H9 (cell line): ENCODE results near the gene POLG2. TPM values are rescaled to one million over a fixed set of nuclear protein-coding genes. Genes with fewer than 3 reads are reported as not detected.

Experiments
- DNase-seq: peaks from one replicate; pipeline ENCODE4 v3.0.0-alpha.2; 2017
- H2AFZ ChIP-seq: one replicate; pipeline ENCODE4 v1.6.1; 2013; ENCODE audit warnings: mild to moderate bottlenecking, low read length, control low read depth, moderate library complexity
- H2AK5ac ChIP-seq: 2 replicates; pipeline ENCODE4 v1.6.1; 2013; ENCODE audit warnings: low read length, control low read depth, mixed read lengths; ENCODE audit not compliant: insufficient read length
- H2BK120ac ChIP-seq: one replicate; pipeline ENCODE4 v1.6.1; 2013; ENCODE audit warnings: low read depth, mild to moderate bottlenecking, low read length, control low read depth, inconsistent platforms; ENCODE audit not compliant: poor library complexity, severe bottlenecking
- H2BK12ac ChIP-seq: 2 replicates; pipeline ENCODE4 v1.6.1; 2013; ENCODE audit warnings: low read length, control low read depth, mixed read lengths, low read depth; ENCODE audit not compliant: insufficient read length
- H2BK15ac ChIP-seq: 2 replicates; pipeline ENCODE4 v1.6.1; 2013; ENCODE audit warnings: low read depth, low read length, control low read depth
- H2BK20ac ChIP-seq: one replicate; pipeline ENCODE4 v1.6.1; 2013; ENCODE audit warnings: low read depth, mild to moderate bottlenecking, low read length, control low read depth, inconsistent platforms; ENCODE audit not compliant: poor library complexity, severe bottlenecking
- H2BK5ac ChIP-seq: 2 replicates; pipeline ENCODE4 v1.6.1; 2013; ENCODE audit warnings: low read length, control low read depth, mixed read lengths; ENCODE audit not compliant: insufficient read length
- H3K14ac ChIP-seq: 2 replicates; pipeline ENCODE4 v1.6.1; 2013; ENCODE audit warnings: low read length, control low read depth; ENCODE audit not compliant: insufficient read depth
- H3K18ac ChIP-seq: 2 replicates; pipeline ENCODE4 v1.6.1; 2013; ENCODE audit warnings: low read depth, mild to moderate bottlenecking, mixed read lengths, low read length, control low read depth; ENCODE audit not compliant: insufficient read length
- H3K23ac ChIP-seq: 2 replicates; pipeline ENCODE4 v1.6.1; 2013; ENCODE audit warnings: low read length, control low read depth, mixed read lengths, low read depth; ENCODE audit not compliant: insufficient read length
- H3K23me2 ChIP-seq: 2 replicates; pipeline ENCODE4 v1.6.1; 2013; ENCODE audit warnings: low read depth, mild to moderate bottlenecking, mixed read lengths, low read length, control low read depth; ENCODE audit not compliant: insufficient read length, poor library complexity, severe bottlenecking
- H3K27ac ChIP-seq: 2 replicates; pipeline ENCODE4 v1.5.1; 2013; ENCODE audit warnings: low read length, control low read depth, mixed read lengths, low read depth; ENCODE audit not compliant: insufficient read length
- H3K27me3 ChIP-seq: 2 replicates; pipeline ENCODE4 v1.6.1; 2013; ENCODE audit warnings: low read length, control low read depth, inconsistent platforms; ENCODE audit not compliant: insufficient read depth
- H3K4ac ChIP-seq: 2 replicates; pipeline ENCODE4 v1.6.1; 2013; ENCODE audit warnings: low read depth, mild to moderate bottlenecking, control low read depth, inconsistent platforms, low read length, moderate library complexity
- H3K4me1 ChIP-seq: 2 replicates; pipeline ENCODE4 v1.6.1; 2013; ENCODE audit warnings: low read length, control low read depth, inconsistent platforms; ENCODE audit not compliant: insufficient read depth
- H3K4me2 ChIP-seq: 2 replicates; pipeline ENCODE4 v1.6.1; 2013; ENCODE audit warnings: low read length, control low read depth, mixed read lengths; ENCODE audit not compliant: insufficient read length, insufficient read depth
- H3K56ac ChIP-seq: 2 replicates; pipeline ENCODE4 v1.6.1; 2013; ENCODE audit warnings: low read depth, mild to moderate bottlenecking, mixed read lengths, low read length, control low read depth; ENCODE audit not compliant: insufficient read length
- H3K79me1 ChIP-seq: 2 replicates; pipeline ENCODE4 v1.6.1; 2013; ENCODE audit warnings: low read depth, mild to moderate bottlenecking, moderate library complexity, low read length, control low read depth, inconsistent platforms; ENCODE audit not compliant: insufficient read depth, poor library complexity, severe bottlenecking
- H3K79me2 ChIP-seq: 2 replicates; pipeline ENCODE4 v1.6.1; 2013; ENCODE audit warnings: low read length, control low read depth, inconsistent platforms; ENCODE audit not compliant: insufficient read depth
- H3K9ac ChIP-seq: 2 replicates; pipeline ENCODE4 v1.6.1; 2013; ENCODE audit warnings: low read length, control low read depth, mixed read lengths; ENCODE audit not compliant: insufficient read length; ENCODE audit errors: extremely low read depth
- H3K9me3 ChIP-seq: one replicate; pipeline ENCODE4 v1.6.1; 2013; ENCODE audit warnings: low read depth, low read length, inconsistent platforms; ENCODE audit not compliant: control insufficient read depth
- H3T11ph ChIP-seq: one replicate; pipeline ENCODE4 v1.6.1; 2013; ENCODE audit warnings: mild to moderate bottlenecking, low read length, control low read depth, inconsistent platforms
- H4K20me1 ChIP-seq: one replicate; pipeline ENCODE4 v1.6.1; 2013; ENCODE audit not compliant: control insufficient read depth, insufficient read length, insufficient read depth
- H4K5ac ChIP-seq: 2 replicates; pipeline ENCODE4 v1.6.1; 2013; ENCODE audit warnings: low read depth, mild to moderate bottlenecking, mixed read lengths, low read length, control low read depth; ENCODE audit not compliant: insufficient read length
- H4K8ac ChIP-seq: replicated peaks from 2 replicates; pipeline ENCODE4 v1.6.1; 2013; ENCODE audit warnings: low read length, control low read depth, mixed read lengths, low read depth; ENCODE audit not compliant: insufficient read length
- H4K91ac ChIP-seq: 2 replicates; pipeline ENCODE4 v1.6.1; 2013; ENCODE audit warnings: low read depth, mild to moderate bottlenecking, moderate library complexity, mixed read lengths, low read length, control low read depth; ENCODE audit not compliant: insufficient read length
- H3K27ac Mint-ChIP-seq, 3 experiments: 2 replicates in 2 of 3; 3 replicates in 1 of 3; pipeline ENCODE4 v1.8.0; 2020 to 2021; ENCODE audit warnings: mixed read lengths in 3 of 3, mild to moderate bottlenecking in 1 of 3, moderate library complexity in 1 of 3
- H3K27me3 Mint-ChIP-seq: 2 replicates; pipeline ENCODE4 v1.8.0; 2021; ENCODE audit warnings: low read depth, mild to moderate bottlenecking, moderate library complexity, mixed read lengths
- H3K36me3 Mint-ChIP-seq, 3 experiments: 2 replicates in 2 of 3; 3 replicates in 1 of 3; pipeline ENCODE4 v1.8.0; 2020 to 2021; ENCODE audit warnings: low read depth in 3 of 3, mixed read lengths in 3 of 3; ENCODE audit not compliant: insufficient read depth in 1 of 3
- H3K4me1 Mint-ChIP-seq, 2 experiments: 2 replicates each; pipeline ENCODE4 v1.8.0; 2020; ENCODE audit warnings: mixed read lengths in 2 of 2
- H3K4me3 Mint-ChIP-seq, 2 experiments: 2 replicates in 1 of 2; 3 replicates in 1 of 2; pipeline ENCODE4 v1.8.0; 2020 to 2021; ENCODE audit warnings: mild to moderate bottlenecking in 2 of 2, mixed read lengths in 2 of 2, moderate library complexity in 1 of 2
- H3K9me3 Mint-ChIP-seq, 2 experiments: 2 replicates in 1 of 2; 3 replicates in 1 of 2; pipeline ENCODE4 v1.8.0; 2020; ENCODE audit warnings: mild to moderate bottlenecking in 2 of 2, mixed read lengths in 2 of 2, moderate library complexity in 1 of 2
- CTCF ChIP-seq: fragments of 200-600 bp; sonication (generic); conservative IDR thresholded peaks from 3 replicates; pipeline ENCODE4 v1.8.0; 2021; ENCODE audit warnings: antibody characterized with exemption, mild to moderate bottlenecking
- WGBS: extraction: QIAGEN DNeasy Blood & Tissue Kit; methylation state at CpG from one replicate; pipeline ENCODE4 v1.1.7; 2013; ENCODE audit warnings: missing lambda C conversion rate, low lambda C conversion rate, mixed read lengths; ENCODE audit not compliant: insufficient read length; ENCODE audit errors: extremely low coverage; 5-methylcytosine and 5-hydroxymethylcytosine counted together
- total RNA-seq: library from RNA; stranded (reverse); gene quantifications from 2 replicates; pipeline ENCODE4 v1.2.1, GENCODE V29; 2021

POLG2 gene
- total RNA-seq, 1 experiment from 2014 or later = 35.5 TPM

- no peaks in the 10 kb centered on the region for H3K4me1 Mint-ChIP-seq
- Histone ChIP-seq H2BK20ac (no peak overlapping the region), H2AK5ac (no peak overlapping the region), H3K79me2 (no peaks in the 10 kb centered on the region), H3K9me3 (no peaks in the 10 kb centered on the region), H2BK120ac (no peak overlapping the region), H3K27ac (no peak overlapping the region), H2BK5ac (no peak overlapping the region), H3K14ac (no peak overlapping the region), H3K4ac (no peak overlapping the region), H3K23ac (no peak overlapping the region), H3K4me2 (no peak overlapping the region), H4K8ac (no peak overlapping the region), H2AFZ (no peak overlapping the region), H4K5ac (no peak overlapping the region), H3K4me1 (no peaks in the 10 kb centered on the region), H2BK15ac (no peak overlapping the region), H3K56ac (no peak overlapping the region), H4K91ac (no peak overlapping the region), H2BK12ac (no peak overlapping the region), H3K79me1 (no peaks in the 10 kb centered on the region), H4K20me1 (no peaks in the 10 kb centered on the region), H3T11ph (no peak overlapping the region), H3K23me2 (no peaks in the 10 kb centered on the region), H3K27me3 (no peaks in the 10 kb centered on the region), H3K18ac (no peak overlapping the region), H3K9ac (no peak overlapping the region)
- no peak for TF ChIP-seq CTCF
- no peaks in the 10 kb centered on the region for H3K27me3 Mint-ChIP-seq
- H3K27ac Mint-ChIP-seq = no peak overlapping the region
- peaks cover 42 to 96% (median 89%) of the 10 kb centered on the region in 3 experiments for H3K36me3 Mint-ChIP-seq
- no peak overlapping the region for H3K4me3 Mint-ChIP-seq
- no CpG with 5 or more reads among the region's 5 CpGs for WGBS
- no peak for DNase-seq
- no peaks in the 10 kb centered on the region for H3K9me3 Mint-ChIP-seq
These were observed 35.6 kb upstream of the POLG2 start for GRCh38 chr17:64532409-64532808.
